H1 (cell line): ENCODE measurements around the gene ADAMTS17.

Source experiments
- CBX8 ChIP-seq: fragments of 300-800, 300-1000 bp; sonication (generic); IDR thresholded peaks from 2 replicates; pipeline ENCODE4 v1.7.1; 2016; ENCODE audit warnings: low read depth, low read length, borderline replicate concordance
- CEBPB ChIP-seq: IDR thresholded peaks from 2 replicates; pipeline ENCODE4 v1.6.1; 2012; ENCODE audit warnings: low read depth, low read length
- CREB1 ChIP-seq: IDR thresholded peaks from 2 replicates; pipeline ENCODE4 v1.6.1; 2012; ENCODE audit warnings: inconsistent platforms
- EP300 ChIP-seq, 2 experiments: IDR thresholded peaks; 1 replicate in 1 of 2; 2 replicates in 1 of 2; pipeline ENCODE4 v1.6.1; 2011 to 2012; ENCODE audit warnings: low read depth in 2 of 2, low read length in 2 of 2, mild to moderate bottlenecking in 2 of 2, borderline replicate concordance in 1 of 2, inconsistent platforms in 1 of 2, moderate library complexity in 1 of 2
- EZH2 ChIP-seq: fragments of 200-600 bp; sonication (generic); IDR thresholded peaks from 2 replicates; pipeline ENCODE4 v1.7.1; 2012; ENCODE audit warnings: low read depth, mild to moderate bottlenecking, moderate library complexity, low read length, inconsistent platforms; ENCODE audit not compliant: severe bottlenecking
- JUND ChIP-seq: IDR thresholded peaks from 2 replicates; pipeline ENCODE4 v1.6.1; 2011; ENCODE audit warnings: mild to moderate bottlenecking, improper control_type of control experiment, low read length
- POLR2A ChIP-seq, 2 experiments: IDR thresholded peaks; 1 replicate in 1 of 2; 2 replicates in 1 of 2; pipeline ENCODE4 v1.6.1; 2011; ENCODE audit warnings: low read depth in 2 of 2, low read length in 2 of 2, mild to moderate bottlenecking in 2 of 2; ENCODE audit errors: control extremely low read depth in 1 of 2
- RXRA ChIP-seq: IDR thresholded peaks from 2 replicates; pipeline ENCODE4 v1.6.1; 2011; ENCODE audit warnings: low read depth, mild to moderate bottlenecking, low read length, moderate library complexity; ENCODE audit not compliant: insufficient read depth
- SP1 ChIP-seq: IDR thresholded peaks from 2 replicates; pipeline ENCODE4 v1.6.1; 2011; ENCODE audit warnings: low read depth, low read length
- SUZ12 ChIP-seq: fragments of 200-600 bp; sonication (generic); IDR thresholded peaks from 2 replicates; pipeline ENCODE4 v1.6.1; 2012; ENCODE audit warnings: mild to moderate bottlenecking, inconsistent platforms, low read length, moderate library complexity, mixed read lengths
- TAF1 ChIP-seq: IDR thresholded peaks from 2 replicates; pipeline ENCODE4 v1.6.1; 2011; ENCODE audit warnings: mild to moderate bottlenecking, low read depth, low read length
- TEAD4 ChIP-seq: IDR thresholded peaks from 2 replicates; pipeline ENCODE4 v1.6.1; 2012; ENCODE audit warnings: low read depth, low read length, inconsistent platforms, mixed read lengths
- TF ChIP-seq, protein P1 (sequence below), 3 experiments: IDR thresholded peaks; 1 replicate in 2 of 3; 2 replicates in 1 of 3; pipeline versions ENCODE4 v1.5.1 to v1.6.1; 2011; ENCODE audit warnings: low read length in 3 of 3, mild to moderate bottlenecking in 3 of 3, inconsistent platforms in 2 of 3, low read depth in 1 of 3, moderate library complexity in 1 of 3; ENCODE audit not compliant: insufficient read depth in 1 of 3; ENCODE audit errors: control extremely low read depth in 1 of 3

GRCh38 chr15:100049936-100050876 is 291.6 kb downstream of the ADAMTS17 start:
- TF ChIP-seq CREB1 (no peak), POLR2A (IDR thresholded peaks at IDR 0.05; ENCODE audit: control extremely low read depth in 1 of 2, low read depth in 2 of 2, low read length in 2 of 2) (no peak), CEBPB (no peak), SP1 (no peak), RXRA (no peak), JUND (no peak), SUZ12 (no peak), TAF1 (no peak), EP300 (IDR thresholded peaks at IDR 0.05; ENCODE audit: borderline replicate concordance in 1 of 2, low read depth in 2 of 2, low read length in 2 of 2) (no peak), CBX8 (no peak), EZH2 (no peak), TEAD4 (no peak)
- TF ChIP-seq, protein P1, sequence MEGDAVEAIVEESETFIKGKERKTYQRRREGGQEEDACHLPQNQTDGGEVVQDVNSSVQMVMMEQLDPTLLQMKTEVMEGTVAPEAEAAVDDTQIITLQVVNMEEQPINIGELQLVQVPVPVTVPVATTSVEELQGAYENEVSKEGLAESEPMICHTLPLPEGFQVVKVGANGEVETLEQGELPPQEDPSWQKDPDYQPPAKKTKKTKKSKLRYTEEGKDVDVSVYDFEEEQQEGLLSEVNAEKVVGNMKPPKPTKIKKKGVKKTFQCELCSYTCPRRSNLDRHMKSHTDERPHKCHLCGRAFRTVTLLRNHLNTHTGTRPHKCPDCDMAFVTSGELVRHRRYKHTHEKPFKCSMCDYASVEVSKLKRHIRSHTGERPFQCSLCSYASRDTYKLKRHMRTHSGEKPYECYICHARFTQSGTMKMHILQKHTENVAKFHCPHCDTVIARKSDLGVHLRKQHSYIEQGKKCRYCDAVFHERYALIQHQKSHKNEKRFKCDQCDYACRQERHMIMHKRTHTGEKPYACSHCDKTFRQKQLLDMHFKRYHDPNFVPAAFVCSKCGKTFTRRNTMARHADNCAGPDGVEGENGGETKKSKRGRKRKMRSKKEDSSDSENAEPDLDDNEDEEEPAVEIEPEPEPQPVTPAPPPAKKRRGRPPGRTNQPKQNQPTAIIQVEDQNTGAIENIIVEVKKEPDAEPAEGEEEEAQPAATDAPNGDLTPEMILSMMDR (IDR thresholded peaks at IDR 0.05; ENCODE audit: control extremely low read depth in 1 of 3, insufficient read depth in 1 of 3, low read depth in 1 of 3, low read length in 3 of 3): no peak
